K562 (cell line): ENCODE data around the gene EFR3B. TPM values are rescaled to one million over a fixed set of nuclear protein-coding genes. Genes with fewer than 3 reads are reported as not detected.

Experiments used
- ATAC-seq: fragments of 200-7000 bp; cut with Tn5 transposase; 3 replicates; pipeline ENCODE4 v1.9.1; 2020; ENCODE audit warnings: moderate library complexity
- BruUV-seq: library from RNA; stranded (reverse); fragments of 400-500 nt; replicated peaks from 2 replicates; lab custom pipeline; 2021; lab: Mats Ljungman, UMichigan
- CTCF ChIA-PET: fragments of 300-600 bp; formaldehyde crosslinking; extraction: SDS; loops from one replicate; lab custom pipeline; 2021; ENCODE audit warnings: low intra/inter-chr PET ratio; lab: Yijun Ruan, JAX
- POLR2A ChIA-PET: fragments of 300-600, 350-650 bp; sonication (Branson Sonifier 250); formaldehyde crosslinking; extraction: SDS; loops from one replicate; lab custom pipeline; 2021; ENCODE audit warnings: antibody characterized with exemption, inconsistent platforms; lab: Yijun Ruan, JAX
- DNase-seq, 4 experiments: peaks; one replicate each; pipeline versions ENCODE4 v3.0.0 to v3.0.0-alpha.2; 2011 to 2018; ENCODE audit warnings: low spot score in 3 of 4, mixed read lengths in 3 of 4; ENCODE audit errors: extremely low read depth in 1 of 4
- FAIRE-seq: peaks from 2 replicates; lab custom pipeline; 2011; peaks lifted over from hg19 to GRCh38; lab: Jason Lieb, UNC
- H2AFZ ChIP-seq: 2 replicates; pipeline ENCODE4 v1.6.0; 2011; ENCODE audit warnings: low read depth, low read length, control low read depth, inconsistent platforms
- H3K27ac ChIP-seq: fragments of 200-600 bp; 3 replicates; pipeline ENCODE4 v1.8.0; 2011; ENCODE audit warnings: low read depth, mild to moderate bottlenecking, control low read depth, inconsistent platforms, low read length, moderate library complexity, mixed read lengths; ENCODE audit errors: extremely low read depth
- H3K27me3 ChIP-seq, 2 experiments: fragments of 300-600 bp in 1 of 2; 2 replicates in 1 of 2; 3 replicates in 1 of 2; pipeline versions ENCODE4 v1.6.0 to v1.8.0; 2011; ENCODE audit warnings: inconsistent platforms in 2 of 2, low read length in 2 of 2, mild to moderate bottlenecking in 1 of 2, mixed read lengths in 1 of 2, moderate library complexity in 1 of 2; ENCODE audit not compliant: control insufficient read depth in 2 of 2, insufficient read depth in 2 of 2
- H3K36me3 ChIP-seq: fragments of 300-600 bp; 3 replicates; pipeline ENCODE4 v1.8.0; 2011; ENCODE audit warnings: mild to moderate bottlenecking, low read length, inconsistent platforms; ENCODE audit not compliant: control insufficient read depth, insufficient read depth
- H3K4me1 ChIP-seq, 2 experiments: fragments of 200-600 bp in 1 of 2; replicated peaks in 1 of 2; 2 replicates in 1 of 2; 3 replicates in 1 of 2; pipeline versions ENCODE4 v1.5.1 to v1.8.0; 2011; ENCODE audit warnings: inconsistent platforms in 2 of 2, low read length in 2 of 2, mild to moderate bottlenecking in 1 of 2, mixed read lengths in 1 of 2, moderate library complexity in 1 of 2; ENCODE audit not compliant: control insufficient read depth in 2 of 2, insufficient read depth in 2 of 2
- H3K4me2 ChIP-seq: 2 replicates; pipeline ENCODE4 v1.6.1; 2011; ENCODE audit warnings: low read length, control low read depth, inconsistent platforms, mixed read lengths; ENCODE audit not compliant: insufficient read depth
- H3K4me3 ChIP-seq: fragments of 200-600 bp; sonication (generic), shearing (Covaris generic); 2 replicates; pipeline ENCODE4 v1.5.1; 2016; ENCODE audit warnings: control low read depth, inconsistent platforms
- H3K79me2 ChIP-seq: fragments of 200-600 bp; 3 replicates; pipeline ENCODE4 v1.8.0; 2011; ENCODE audit warnings: low read length, inconsistent platforms; ENCODE audit not compliant: control insufficient read depth, insufficient read depth
- H3K9ac ChIP-seq, 2 experiments: 2 replicates each; pipeline versions ENCODE4 v1.6.0 to v1.6.1; 2011; ENCODE audit warnings: low read depth in 2 of 2, low read length in 2 of 2, control low read depth in 1 of 2, inconsistent platforms in 1 of 2, mild to moderate bottlenecking in 1 of 2, mixed read lengths in 1 of 2; ENCODE audit not compliant: insufficient read depth in 1 of 2
- H3K9me1 ChIP-seq: one replicate; pipeline ENCODE4 v1.6.0; 2011; ENCODE audit warnings: inconsistent platforms, mild to moderate bottlenecking, low read length, moderate library complexity; ENCODE audit not compliant: control insufficient read depth, insufficient read depth
- H3K9me3 ChIP-seq: replicated peaks from 2 replicates; pipeline ENCODE4 v1.5.1; 2011; ENCODE audit warnings: low read depth, low read length, inconsistent platforms; ENCODE audit not compliant: control insufficient read depth, insufficient read depth
- H4K20me1 ChIP-seq: replicated peaks from 2 replicates; pipeline ENCODE4 v1.6.1; 2011; ENCODE audit warnings: low read length, inconsistent platforms, mixed read lengths; ENCODE audit not compliant: control insufficient read depth, insufficient read depth
- BRCA1 ChIP-seq, 2 experiments: fragments of 450-650 bp in 1 of 2; sonication (generic) in 1 of 2; formaldehyde crosslinking in 1 of 2; IDR thresholded peaks; 2 replicates each; pipeline versions ENCODE4 v1.5.0 to v1.6.1; 2017 to 2020; ENCODE audit warnings: mild to moderate bottlenecking in 1 of 2, missing genetic modification reagents in 1 of 2
- ESRRA ChIP-seq: fragments of 450-650 bp; IDR thresholded peaks from 2 replicates; pipeline ENCODE4 v1.6.1; 2014; ENCODE audit warnings: low read depth, mild to moderate bottlenecking, moderate library complexity, borderline replicate concordance
- HCFC1 ChIP-seq: IDR thresholded peaks from 2 replicates; pipeline ENCODE4 v1.6.1; 2012; ENCODE audit warnings: low read depth, low read length, improper control_type of control experiment
- IRF2 ChIP-seq: sonication (generic); formaldehyde crosslinking; IDR thresholded peaks from 2 replicates; pipeline ENCODE4 v1.8.1; 2022; ENCODE audit warnings: mild to moderate bottlenecking, missing genetic modification reagents
- KAT2B ChIP-seq: IDR thresholded peaks from one replicate; pipeline ENCODE4 v1.6.1; 2012; ENCODE audit warnings: low read depth, mild to moderate bottlenecking, control low read depth, inconsistent platforms, low read length, moderate library complexity
- PML ChIP-seq: IDR thresholded peaks from 2 replicates; pipeline ENCODE4 v1.6.1; 2012; ENCODE audit warnings: low read length, inconsistent platforms
- POLR2B ChIP-seq: fragments of 450-650 bp; IDR thresholded peaks from 2 replicates; pipeline ENCODE4 v1.6.1; 2018; ENCODE audit warnings: low read depth; ENCODE audit not compliant: partially characterized antibody
- XRCC3 ChIP-seq: fragments of 450-650 bp; IDR thresholded peaks from 2 replicates; pipeline ENCODE4 v1.6.1; 2017; ENCODE audit warnings: mild to moderate bottlenecking, moderate library complexity
- ZNF584 ChIP-seq: fragments of 200-800 bp; sonication (Bioruptor generic); IDR thresholded peaks from 2 replicates; pipeline ENCODE4 v1.6.1; 2016; ENCODE audit warnings: low read depth, mild to moderate bottlenecking, missing genetic modification characterization, missing compliant biosample characterization
- WGBS: fragments of 100-300 bp; shearing (Covaris generic); methylation state at CpG from one replicate; pipeline ENCODE4 v1.1.6; 2016; ENCODE audit warnings: low coverage, mixed read lengths; ENCODE audit not compliant: insufficient coverage; ENCODE audit errors: missing lambda C conversion rate; 5-methylcytosine and 5-hydroxymethylcytosine counted together
- in situ Hi-C: fragments of 300-500 bp; cut with MboI; formaldehyde crosslinking; loops from 4 replicates; pipeline ENCODE4 v1.15.0; 2018; ENCODE audit warnings: inconsistent platforms, mixed read lengths
- intact Hi-C: fragments of 100-400 bp; cut with micrococcal nuclease; formaldehyde crosslinking; loops from 2 replicates; pipeline ENCODE4 v1.14.2; 2022
- polyA plus RNA-seq, 8 experiments: library from polyadenylated mRNA; depleted of rRNA in 4 of 8; stranded (reverse) in 5 of 8; unstranded in 3 of 8; fragments of >200 nt; fragmentation: Nextera tagmentation in 2 of 8; fragmentation: Illumina TruSeq in 1 of 8; extraction: Ambion mirVana in 2 of 8; extraction: Trizol in 1 of 8; gene quantifications; 2 replicates each; pipeline versions ENCODE4 v1.2.1 to v1.2.3, GENCODE V29; 2011 to 2014; ENCODE audit warnings: inconsistent platforms in 1 of 8, missing spikeins in 1 of 8
- total RNA-seq, 7 experiments: library from RNA; depleted of rRNA in 6 of 7; stranded (reverse); fragments of >200 nt in 6 of 7; fragmentation: Illumina TruSeq in 2 of 7; extraction: Trizol in 2 of 7; gene quantifications; 2 replicates each; pipeline versions ENCODE4 v1.2.1 to v1.2.3, GENCODE V29; 2011 to 2021; ENCODE audit warnings: low replicate concordance in 1 of 7
- TF ChIP-seq, protein P1 (sequence below): fragments of 450-650 bp; formaldehyde crosslinking; IDR thresholded peaks from 2 replicates; pipeline ENCODE4 v1.4.0; 2020; ENCODE audit warnings: mild to moderate bottlenecking, moderate library complexity
- TF ChIP-seq, protein P2 (sequence below): IDR thresholded peaks from 2 replicates; pipeline ENCODE4 v1.6.1; 2012; ENCODE audit warnings: low read depth, low read length, improper control_type of control experiment, borderline replicate concordance
- TF ChIP-seq, protein P3 (sequence below): fragments of 450-650 bp; IDR thresholded peaks from 2 replicates; pipeline ENCODE4 v1.6.1; 2016; ENCODE audit warnings: borderline replicate concordance

The EFR3B gene
- total and polyA plus RNA-seq, 9 of the 15 experiments (the other 6 are each of a cell fraction or from before 2014, with no cell fraction given) = not detected

DNA sequence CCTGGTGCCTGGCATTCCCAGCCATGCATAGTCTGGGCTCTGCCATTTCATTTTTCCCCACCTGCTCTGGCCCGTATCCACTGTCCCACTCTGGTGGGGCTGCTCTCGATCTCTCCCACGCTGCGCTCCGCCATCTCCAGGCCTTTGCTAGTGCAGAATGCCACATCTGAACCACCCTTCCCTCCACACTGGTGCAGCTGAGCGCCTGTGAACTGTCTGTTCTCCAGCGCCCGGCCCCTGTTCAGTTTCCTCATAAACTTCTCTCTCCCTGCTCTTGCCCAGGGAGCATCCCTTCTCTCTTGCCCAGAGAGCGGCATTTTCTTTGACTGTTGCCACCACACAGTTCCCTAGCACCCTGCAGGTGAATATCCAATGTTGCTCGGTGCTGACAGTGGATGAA, 105.0 kb downstream of the EFR3B start:
- Histone ChIP-seq H3K27ac (no peak overlapping the region), H3K79me2 (no peaks in the 10 kb centered on the region), H4K20me1 (peaks cover 9% of the 10 kb centered on the region; the same call in 1 of the 2 replicates), H3K4me2 (no peak overlapping the region), H3K36me3 (no peaks in the 10 kb centered on the region), H2AFZ (no peak overlapping the region), H3K9me3 (no peaks in the 10 kb centered on the region), H3K27me3 (peaks cover 36 to 81% of the 10 kb centered on the region in 2 experiments), H3K9me1 (no peaks in the 10 kb centered on the region), H3K4me3 (no peak overlapping the region), H3K4me1 (no peaks in the 10 kb centered on the region; a peak in 1 of 5 replicates), H3K9ac (peak overlapping the region in 1 of 2 experiments; percentile 28; a peak in 1 of 4 replicates)
- BruUV-seq = no TSS peak
- ChIA-PET POLR2A (interaction anchor here (0.7 kb wide), 1 partner anchor 1855 kb away, joined by 3 read pairs; no protein-coding TSS in a partner anchor), CTCF (no interaction called here)
- 0% methylated on average over 10 of the region's 10 CpGs for WGBS
- in situ Hi-C loops (no loop called here), intact Hi-C loops (no loop called here)
- FAIRE-seq (no peak), DNase-seq (no peak), ATAC-seq (no peak)
- no peak for TF ChIP-seq HCFC1
- TF ChIP-seq, protein P1, sequence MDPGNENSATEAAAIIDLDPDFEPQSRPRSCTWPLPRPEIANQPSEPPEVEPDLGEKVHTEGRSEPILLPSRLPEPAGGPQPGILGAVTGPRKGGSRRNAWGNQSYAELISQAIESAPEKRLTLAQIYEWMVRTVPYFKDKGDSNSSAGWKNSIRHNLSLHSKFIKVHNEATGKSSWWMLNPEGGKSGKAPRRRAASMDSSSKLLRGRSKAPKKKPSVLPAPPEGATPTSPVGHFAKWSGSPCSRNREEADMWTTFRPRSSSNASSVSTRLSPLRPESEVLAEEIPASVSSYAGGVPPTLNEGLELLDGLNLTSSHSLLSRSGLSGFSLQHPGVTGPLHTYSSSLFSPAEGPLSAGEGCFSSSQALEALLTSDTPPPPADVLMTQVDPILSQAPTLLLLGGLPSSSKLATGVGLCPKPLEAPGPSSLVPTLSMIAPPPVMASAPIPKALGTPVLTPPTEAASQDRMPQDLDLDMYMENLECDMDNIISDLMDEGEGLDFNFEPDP (CRISPR knock-in tag) = no peak
- no peak for TF ChIP-seq BRCA1 (IDR thresholded peaks at IDR 0.05)
- TF ChIP-seq BRCA1 (CRISPR knock-in tag; IDR thresholded peaks at IDR 0.05) = no peak
- TF ChIP-seq, protein P2, sequence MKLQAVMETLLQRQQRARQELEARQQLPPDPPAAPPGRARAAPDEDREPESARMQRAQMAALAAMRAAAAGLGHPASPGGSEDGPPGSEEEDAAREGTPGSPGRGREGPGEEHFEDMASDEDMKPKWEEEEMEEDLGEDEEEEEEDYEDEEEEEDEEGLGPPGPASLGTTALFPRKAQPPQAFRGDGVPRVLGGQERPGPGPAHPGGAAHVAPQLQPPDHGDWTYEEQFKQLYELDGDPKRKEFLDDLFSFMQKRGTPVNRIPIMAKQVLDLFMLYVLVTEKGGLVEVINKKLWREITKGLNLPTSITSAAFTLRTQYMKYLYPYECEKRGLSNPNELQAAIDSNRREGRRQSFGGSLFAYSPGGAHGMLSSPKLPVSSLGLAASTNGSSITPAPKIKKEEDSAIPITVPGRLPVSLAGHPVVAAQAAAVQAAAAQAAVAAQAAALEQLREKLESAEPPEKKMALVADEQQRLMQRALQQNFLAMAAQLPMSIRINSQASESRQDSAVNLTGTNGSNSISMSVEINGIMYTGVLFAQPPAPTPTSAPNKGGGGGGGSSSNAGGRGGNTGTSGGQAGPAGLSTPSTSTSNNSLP = no peak
- TF ChIP-seq ESRRA = no peak
- no peak for TF ChIP-seq KAT2B
- TF ChIP-seq, protein P3, sequence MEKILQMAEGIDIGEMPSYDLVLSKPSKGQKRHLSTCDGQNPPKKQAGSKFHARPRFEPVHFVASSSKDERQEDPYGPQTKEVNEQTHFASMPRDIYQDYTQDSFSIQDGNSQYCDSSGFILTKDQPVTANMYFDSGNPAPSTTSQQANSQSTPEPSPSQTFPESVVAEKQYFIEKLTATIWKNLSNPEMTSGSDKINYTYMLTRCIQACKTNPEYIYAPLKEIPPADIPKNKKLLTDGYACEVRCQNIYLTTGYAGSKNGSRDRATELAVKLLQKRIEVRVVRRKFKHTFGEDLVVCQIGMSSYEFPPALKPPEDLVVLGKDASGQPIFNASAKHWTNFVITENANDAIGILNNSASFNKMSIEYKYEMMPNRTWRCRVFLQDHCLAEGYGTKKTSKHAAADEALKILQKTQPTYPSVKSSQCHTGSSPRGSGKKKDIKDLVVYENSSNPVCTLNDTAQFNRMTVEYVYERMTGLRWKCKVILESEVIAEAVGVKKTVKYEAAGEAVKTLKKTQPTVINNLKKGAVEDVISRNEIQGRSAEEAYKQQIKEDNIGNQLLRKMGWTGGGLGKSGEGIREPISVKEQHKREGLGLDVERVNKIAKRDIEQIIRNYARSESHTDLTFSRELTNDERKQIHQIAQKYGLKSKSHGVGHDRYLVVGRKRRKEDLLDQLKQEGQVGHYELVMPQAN = no peak
- no peak for TF ChIP-seq PML
- no peak for TF ChIP-seq ZNF584 (CRISPR knock-in tag)
- TF ChIP-seq IRF2 (CRISPR knock-in tag) = no peak
- TF ChIP-seq XRCC3 = no peak
- TF ChIP-seq POLR2B = no peak
